Neutrophil (primary cell): Measurements from ENCODE around the gene PLEK2.

Experiments used
- H3K27ac ChIP-seq: fragments of 200-600 bp; sonication (generic); 2 replicates; pipeline ENCODE4 v1.5.1; 2016; ENCODE audit warnings: mild to moderate bottlenecking, moderate library complexity
- H3K27me3 ChIP-seq: fragments of 200-600 bp; sonication (generic); 2 replicates; pipeline ENCODE4 v1.6.0; 2016; ENCODE audit warnings: mild to moderate bottlenecking
- H3K36me3 ChIP-seq: fragments of 200-600 bp; sonication (generic); 2 replicates; pipeline ENCODE4 v1.5.1; 2017
- H3K4me1 ChIP-seq, 2 experiments: fragments of 200-600 bp in 1 of 2; sonication (generic) in 1 of 2; 1 replicate in 1 of 2; 2 replicates in 1 of 2; pipeline versions ENCODE4 v1.5.1 to v1.6.1; 2013 to 2016; ENCODE audit warnings: low read depth in 1 of 2, low read length in 1 of 2, mild to moderate bottlenecking in 1 of 2, moderate library complexity in 1 of 2; ENCODE audit not compliant: control insufficient read depth in 1 of 2, insufficient read depth in 1 of 2
- H3K4me3 ChIP-seq, 2 experiments: fragments of 200-600 bp in 1 of 2; sonication (generic) in 1 of 2; 1 replicate in 1 of 2; 2 replicates in 1 of 2; pipeline ENCODE4 v1.5.1; 2013 to 2016; ENCODE audit warnings: low read depth in 1 of 2, low read length in 1 of 2, mild to moderate bottlenecking in 1 of 2, moderate library complexity in 1 of 2
- H3K9me3 ChIP-seq: fragments of 200-600 bp; sonication (generic); 2 replicates; pipeline ENCODE4 v1.5.1; 2016
- CTCF ChIP-seq: fragments of 200-600 bp; sonication (generic); IDR thresholded peaks from 2 replicates; pipeline ENCODE4 v1.5.1; 2016; ENCODE audit warnings: antibody characterized with exemption

The PLEK2 gene

GRCh38 chr14:67389811-67390534 lies 22.0 kb downstream of the PLEK2 start:
- TF ChIP-seq CTCF: no peak
- Histone ChIP-seq H3K9me3 (no peaks in the 10 kb centered on the region), H3K27ac (no peak overlapping the region), H3K4me3 (no peak overlapping the region), H3K4me1 (peaks cover 11 to 20% of the 10 kb centered on the region in 2 experiments), H3K27me3 (no peaks in the 10 kb centered on the region), H3K36me3 (peaks cover 11% of the 10 kb centered on the region)

GRCh38 chr14:67389275-67389674 lies 22.7 kb downstream of the PLEK2 start:
- peaks cover 18% of the 10 kb centered on the region for H3K36me3 ChIP-seq
- no peaks in the 10 kb centered on the region for H3K9me3 ChIP-seq
- peaks cover 11 to 20% of the 10 kb centered on the region in 2 experiments for H3K4me1 ChIP-seq
- no peak overlapping the region for H3K4me3 ChIP-seq
- H3K27ac ChIP-seq: no peak overlapping the region
- H3K27me3 ChIP-seq: no peaks in the 10 kb centered on the region
- TF ChIP-seq CTCF: no peak

GRCh38 chr14:67387195-67387594 lies 24.8 kb downstream of the PLEK2 start:
- H3K36me3 ChIP-seq: peaks cover 39% of the 10 kb centered on the region
- H3K4me3 ChIP-seq: no peak overlapping the region
- peaks cover 11 to 20% of the 10 kb centered on the region in 2 experiments for H3K4me1 ChIP-seq
- H3K9me3 ChIP-seq: no peaks in the 10 kb centered on the region
- no peaks in the 10 kb centered on the region for H3K27me3 ChIP-seq
- TF ChIP-seq CTCF: no peak
- H3K27ac ChIP-seq: no peak overlapping the region

GRCh38 chr14:67385618-67386017 lies 26.3 kb downstream of the PLEK2 start:
- H3K4me3 ChIP-seq: no peak overlapping the region
- no peaks in the 10 kb centered on the region for H3K27me3 ChIP-seq
- TF ChIP-seq CTCF: no peak
- no peaks in the 10 kb centered on the region for H3K9me3 ChIP-seq
- H3K36me3 ChIP-seq: peaks cover 54% of the 10 kb centered on the region
- H3K27ac ChIP-seq: no peak overlapping the region
- peaks cover 11 to 20% of the 10 kb centered on the region in 2 experiments for H3K4me1 ChIP-seq

GRCh38 chr14:67385120-67385519 lies 26.8 kb downstream of the PLEK2 start:
- Histone ChIP-seq H3K4me1 (peaks cover 11 to 18% of the 10 kb centered on the region in 2 experiments), H3K4me3 (no peak overlapping the region), H3K36me3 (peaks cover 58% of the 10 kb centered on the region), H3K27ac (no peak overlapping the region), H3K27me3 (no peaks in the 10 kb centered on the region), H3K9me3 (no peaks in the 10 kb centered on the region)
- TF ChIP-seq CTCF: no peak
